Pulmonary artery endothelial cell (primary cell): ENCODE results near the gene KIF7. TPM values are rescaled to one million over a fixed set of nuclear protein-coding genes. Genes with fewer than 3 reads are reported as not detected.

Source experiments
- DNase-seq: peaks from one replicate; pipeline ENCODE4 v3.0.0-alpha.2; 2011; ENCODE audit warnings: low read depth, low spot score
- total RNA-seq: library from RNA; depleted of rRNA; stranded (reverse); fragments of >200 nt; gene quantifications from 2 replicates; pipeline ENCODE4 v1.2.3, GENCODE V29; 2014

Gene KIF7
- total RNA-seq, 1 donor from 2014 or later, result 10.9 TPM

GRCh38 chr15:89649013-89649625 lies 6.1 kb downstream of the KIF7 start:
- DNase-seq, result no peak

GRCh38 chr15:89648106-89649012 lies 6.9 kb downstream of the KIF7 start:
- DNase-seq, result no peak

GRCh38 chr15:89647191-89647851 lies 7.9 kb downstream of the KIF7 start:
- no peak for DNase-seq

- DNase-seq, result no peak
Observed at GRCh38 chr15:89646416-89647141, 8.7 kb downstream of the KIF7 start.

- DNase-seq, result no peak
Observed at GRCh38 chr15:89645680-89646079, 9.6 kb downstream of the KIF7 start.

GRCh38 chr15:89642106-89642505 lies 13.2 kb downstream of the KIF7 start:
- no peak for DNase-seq

GRCh38 chr15:89641053-89641452 lies 14.2 kb downstream of the KIF7 start:
- DNase-seq, result no peak

DNA sequence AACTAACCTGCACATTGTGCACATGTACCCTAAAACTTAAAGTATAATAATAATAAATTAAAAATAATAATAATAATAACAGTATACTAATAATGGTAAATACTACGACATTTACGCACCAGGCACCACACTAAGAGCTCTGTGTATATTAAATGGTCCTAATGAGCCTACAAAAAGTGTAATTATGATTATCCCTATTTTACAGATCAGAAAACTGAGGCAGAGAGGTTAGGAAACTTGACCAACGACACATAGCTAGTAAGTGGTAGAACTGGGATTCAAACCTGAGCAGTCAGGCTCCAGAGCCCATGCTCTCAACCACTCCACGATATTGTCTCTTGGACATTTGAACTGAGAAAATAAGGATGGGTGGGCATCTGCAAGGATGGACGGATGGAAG lies 15.0 kb downstream of the KIF7 start:
- no peak for DNase-seq

GRCh38 chr15:89633585-89633984 lies 21.7 kb downstream of the KIF7 start:
- no peak for DNase-seq

DNA sequence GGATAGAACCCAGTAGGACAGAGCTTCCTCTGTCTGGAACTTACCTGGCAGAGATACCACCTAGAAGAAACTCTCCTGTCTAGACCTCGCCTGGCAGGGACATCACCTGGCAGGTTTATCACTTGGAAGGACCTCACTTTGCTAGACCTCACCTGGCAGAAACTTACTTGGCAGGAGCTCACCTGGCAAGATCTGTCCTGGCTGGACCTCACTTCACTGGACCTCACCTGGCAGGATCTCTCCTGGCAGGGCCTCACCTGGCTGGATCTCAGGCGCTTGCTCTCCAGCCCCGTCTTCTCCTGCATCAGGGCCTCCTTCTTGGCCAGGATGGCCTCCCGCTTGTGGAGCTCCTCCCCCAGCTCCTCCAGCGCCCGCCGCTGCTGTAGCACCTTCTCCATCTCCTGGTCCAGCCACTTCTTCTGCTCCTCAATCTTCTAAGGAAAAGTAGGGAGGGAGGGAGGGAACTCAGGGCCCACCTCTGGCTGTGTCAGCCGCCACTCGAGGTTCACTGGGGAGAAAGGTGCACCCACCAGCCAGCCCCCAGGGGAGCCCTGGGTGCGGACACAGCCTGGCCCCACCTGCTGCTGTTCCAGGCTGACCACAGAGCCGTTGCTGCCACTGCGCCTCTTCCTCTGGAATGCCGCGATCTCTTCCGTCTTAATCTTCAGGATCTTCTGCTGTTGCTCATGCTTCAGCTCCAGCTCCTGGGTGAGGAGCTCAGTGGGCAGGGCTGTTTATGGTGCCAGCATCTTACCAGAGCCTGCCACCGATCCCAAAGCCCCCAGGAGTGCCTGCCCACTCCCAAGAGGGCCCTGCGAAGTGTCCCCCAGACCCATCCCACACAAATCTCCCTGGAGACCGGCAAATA lies 22.5 kb downstream of the KIF7 start:
- no peak for DNase-seq

- no peak for DNase-seq
Observed at GRCh38 chr15:89631902-89632264, 23.4 kb downstream of the KIF7 start.

GRCh38 chr15:89630974-89631901 lies 24.0 kb downstream of the KIF7 start:
- no peak for DNase-seq

GRCh38 chr15:89630260-89630659 lies 25.0 kb downstream of the KIF7 start:
- DNase-seq, result no peak

DNA sequence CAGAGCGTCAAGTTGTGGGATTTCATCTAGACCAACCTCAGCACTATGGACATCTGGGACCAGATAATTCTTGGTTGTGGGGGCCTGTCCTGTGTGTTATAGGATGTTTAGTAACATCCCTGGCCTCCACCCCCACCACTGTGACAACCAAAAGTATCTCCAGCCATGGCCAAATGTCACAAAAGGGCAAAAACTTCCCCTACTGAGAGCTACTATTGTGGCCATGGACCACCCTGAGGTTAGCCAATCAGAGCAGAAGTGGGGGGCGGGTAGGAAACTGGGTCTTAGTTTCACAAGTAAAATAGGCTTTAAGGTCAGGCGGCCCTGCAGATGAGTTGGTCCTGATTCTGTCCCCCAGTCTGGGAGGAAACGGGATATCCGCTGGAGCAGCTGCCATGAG lies 25.4 kb downstream of the KIF7 start:
- DNase-seq, result no peak

DNA sequence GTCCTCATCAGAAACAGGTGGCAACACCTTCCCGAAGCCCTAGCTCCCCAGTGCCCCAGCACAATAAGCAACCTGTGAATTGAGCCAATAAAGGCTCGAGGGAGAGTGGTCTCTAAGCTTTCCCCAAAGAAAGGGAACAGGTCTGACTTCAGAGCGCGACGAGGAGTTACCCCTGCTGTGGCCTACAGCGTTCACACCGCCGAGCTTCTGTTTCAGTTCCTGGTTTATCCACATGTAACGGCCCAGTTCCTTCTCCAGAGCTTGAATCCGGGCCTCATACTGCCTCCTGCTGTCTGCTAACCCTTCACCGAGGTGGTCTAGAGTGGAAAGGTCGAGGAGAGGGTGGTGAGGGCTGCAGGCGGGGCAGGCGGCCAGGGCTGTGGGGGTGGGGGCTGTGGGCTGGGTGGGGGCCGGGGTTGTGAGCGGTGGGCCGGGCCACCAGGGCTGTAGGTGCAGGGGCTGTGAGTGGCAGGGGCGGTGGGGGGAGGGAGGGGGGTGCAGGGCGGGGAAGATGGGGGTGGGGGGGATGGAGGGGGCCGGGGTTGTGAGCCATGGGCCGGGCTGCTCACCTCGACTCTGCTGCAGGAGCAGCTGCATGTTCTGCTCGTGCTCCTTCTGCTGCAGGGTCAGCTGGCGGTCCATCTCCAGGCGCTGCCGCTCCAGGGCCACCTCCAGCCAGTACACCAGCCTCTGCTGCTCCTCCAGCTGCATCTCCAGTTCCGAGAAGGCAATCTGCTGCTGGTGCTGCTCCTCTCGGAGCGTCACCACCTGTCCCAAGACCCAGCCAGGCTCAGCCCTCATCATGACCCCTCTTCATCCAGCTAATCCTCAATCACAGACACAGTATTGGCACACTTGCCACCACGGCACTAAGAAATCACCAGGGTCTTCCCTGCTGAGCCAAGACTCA lies 26.2 kb downstream of the KIF7 start:
- DNase-seq, result no peak

DNA sequence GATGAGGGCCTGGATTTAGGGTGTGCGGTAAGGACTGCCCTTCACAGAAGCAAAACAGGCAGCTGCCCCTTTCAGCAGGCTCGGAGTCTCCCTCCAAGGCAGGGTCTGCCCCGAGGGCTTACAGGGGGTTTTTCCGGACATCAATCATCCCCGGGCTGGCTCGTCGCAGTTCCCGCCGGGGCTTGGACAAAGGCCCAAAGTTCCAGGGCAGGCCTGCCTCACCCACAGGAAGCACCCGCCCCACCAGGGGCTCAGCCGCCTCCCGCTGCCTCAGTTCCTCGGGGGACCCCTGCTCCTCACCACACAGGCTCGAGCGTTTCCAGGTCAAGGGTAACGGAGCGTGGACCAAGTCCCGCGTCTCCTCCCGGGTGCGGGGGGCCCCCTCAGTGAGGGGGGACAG lies 27.0 kb downstream of the KIF7 start:
- no peak for DNase-seq

- DNase-seq, result no peak
Observed at GRCh38 chr15:89627256-89627970, 27.9 kb downstream of the KIF7 start.

DNA sequence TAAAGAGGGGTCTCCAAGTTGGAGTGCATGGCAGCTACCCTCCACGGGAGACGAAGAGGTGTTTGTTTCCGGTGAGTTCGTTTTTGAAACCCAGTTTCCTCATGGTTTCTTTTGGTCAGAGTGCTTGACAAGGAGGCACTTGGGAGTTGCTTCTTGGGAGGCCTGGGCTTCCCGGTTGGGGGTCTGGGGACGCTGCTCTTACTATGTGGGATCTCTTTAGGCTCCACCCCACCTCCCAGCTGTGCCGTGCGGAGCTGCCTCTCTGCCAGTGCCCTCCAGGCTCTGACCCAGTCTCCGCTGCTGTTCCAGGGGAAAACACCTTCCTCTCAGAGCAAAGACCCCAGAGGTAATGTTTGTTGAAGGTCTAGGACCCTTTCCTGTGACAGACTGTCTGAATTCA lies 29.6 kb downstream of the KIF7 start:
- DNase-seq, result no peak
